Liver (tissue), 9 donors: Measurements from ENCODE around the gene NR4A3. TPM values are rescaled to one million over a fixed set of nuclear protein-coding genes. Genes with fewer than 3 reads are reported as not detected.

Source experiments
- DNase-seq: peaks from one replicate; pipeline ENCODE4 v3.0.0-alpha.2; 2017; ENCODE audit warnings: low spot score
- H3K27ac ChIP-seq, 2 donors: one replicate each; pipeline ENCODE4 v1.7.0; 2013; ENCODE audit warnings: inconsistent platforms in 2 of 2, low read length in 2 of 2, control low read depth in 1 of 2, low read depth in 1 of 2, mild to moderate bottlenecking in 1 of 2
- H3K27me3 ChIP-seq, 4 donors: one replicate each; pipeline versions ENCODE4 v1.6.1 to v1.7.0; 2013; ENCODE audit warnings: low read length in 3 of 4, inconsistent platforms in 1 of 4, mild to moderate bottlenecking in 1 of 4, moderate library complexity in 1 of 4; ENCODE audit not compliant: control insufficient read depth in 4 of 4, insufficient read depth in 4 of 4
- H3K36me3 ChIP-seq, 4 donors: one replicate each; pipeline versions ENCODE4 v1.6.1 to v1.7.0; 2013; ENCODE audit warnings: low read length in 3 of 4, mild to moderate bottlenecking in 3 of 4, low read depth in 1 of 4, moderate library complexity in 1 of 4; ENCODE audit not compliant: control insufficient read depth in 4 of 4, insufficient read depth in 3 of 4
- H3K4me1 ChIP-seq, 4 donors: one replicate each; pipeline versions ENCODE4 v1.6.1 to v1.7.0; 2013; ENCODE audit warnings: low read length in 3 of 4, mild to moderate bottlenecking in 3 of 4, moderate library complexity in 1 of 4; ENCODE audit not compliant: control insufficient read depth in 4 of 4, insufficient read depth in 4 of 4
- H3K4me3 ChIP-seq, 3 donors: one replicate each; pipeline versions ENCODE4 v1.6.1 to v1.7.0; 2013; ENCODE audit warnings: low read length in 3 of 3, control low read depth in 1 of 3, low read depth in 1 of 3, mild to moderate bottlenecking in 1 of 3
- H3K9ac ChIP-seq, 2 donors: one replicate each; pipeline ENCODE4 v1.7.0; 2013; ENCODE audit warnings: low read length in 2 of 2, mild to moderate bottlenecking in 2 of 2, moderate library complexity in 2 of 2, control low read depth in 1 of 2, low read depth in 1 of 2
- H3K9me3 ChIP-seq, 4 donors: one replicate each; pipeline versions ENCODE4 v1.6.1 to v1.7.0; 2013; ENCODE audit warnings: low read length in 3 of 4; ENCODE audit not compliant: control insufficient read depth in 4 of 4
- EGR1 ChIP-seq, 2 donors: IDR thresholded peaks; 2 replicates each; pipeline ENCODE4 v1.6.1; 2016 to 2018; ENCODE audit warnings: antibody characterized with exemption in 2 of 2, low read depth in 2 of 2
- FOXA1 ChIP-seq: IDR thresholded peaks from 2 replicates; pipeline ENCODE4 v1.6.1; 2016; ENCODE audit warnings: antibody characterized with exemption
- FOXA2 ChIP-seq: IDR thresholded peaks from 2 replicates; pipeline ENCODE4 v1.6.1; 2016; ENCODE audit warnings: antibody characterized with exemption
- GABPA ChIP-seq, 2 donors: IDR thresholded peaks in 1 of 2; conservative IDR thresholded peaks in 1 of 2; 2 replicates each; pipeline ENCODE4 v1.6.1; 2016; ENCODE audit warnings: antibody characterized with exemption in 2 of 2, mild to moderate bottlenecking in 1 of 2, moderate library complexity in 1 of 2
- HNF4A ChIP-seq, 2 donors: conservative IDR thresholded peaks; 2 replicates each; pipeline ENCODE4 v1.6.1; 2016; ENCODE audit warnings: antibody characterized with exemption in 2 of 2, mild to moderate bottlenecking in 2 of 2
- JUND ChIP-seq, 2 donors: IDR thresholded peaks; 2 replicates each; pipeline ENCODE4 v1.6.1; 2016; ENCODE audit warnings: antibody characterized with exemption in 2 of 2
- NR2F2 ChIP-seq: IDR thresholded peaks from 2 replicates; pipeline ENCODE4 v1.6.1; 2016; ENCODE audit warnings: antibody characterized with exemption
- RAD21 ChIP-seq, 2 donors: IDR thresholded peaks; 2 replicates each; pipeline ENCODE4 v1.6.1; 2016; ENCODE audit warnings: antibody characterized with exemption in 2 of 2, mild to moderate bottlenecking in 2 of 2
- RXRA ChIP-seq, 2 donors: IDR thresholded peaks; 2 replicates each; pipeline ENCODE4 v1.6.1; 2017 to 2018; ENCODE audit warnings: antibody characterized with exemption in 2 of 2, mild to moderate bottlenecking in 1 of 2
- SP1 ChIP-seq: IDR thresholded peaks from 2 replicates; pipeline ENCODE4 v1.6.1; 2018; ENCODE audit warnings: antibody characterized with exemption, mild to moderate bottlenecking
- TAF1 ChIP-seq: conservative IDR thresholded peaks from 2 replicates; pipeline ENCODE4 v1.6.1; 2016; ENCODE audit warnings: antibody characterized with exemption, mild to moderate bottlenecking
- YY1 ChIP-seq: IDR thresholded peaks from 2 replicates; pipeline ENCODE4 v1.6.1; 2016; ENCODE audit warnings: antibody characterized with exemption, mild to moderate bottlenecking
- WGBS: extraction: QIAGEN DNeasy Blood & Tissue Kit; methylation state at CpG from one replicate; pipeline ENCODE4 v1.1.7; 2013; 5-methylcytosine and 5-hydroxymethylcytosine counted together
- polyA plus RNA-seq, 2 donors: library from polyadenylated mRNA; stranded (reverse) in 1 of 2; unstranded in 1 of 2; fragments of 200-250 nt in 1 of 2; fragments of >200 nt in 1 of 2; fragmentation: Nextera tagmentation in 1 of 2; extraction: Ambion mirVana in 1 of 2; gene quantifications; one replicate each; pipeline versions ENCODE4 v1.2.1 to v1.2.3, GENCODE V29; 2013 to 2015
- total RNA-seq, 2 donors: library from RNA; depleted of rRNA; stranded (reverse); fragments of >200 nt; gene quantifications; one replicate each; pipeline ENCODE4 v1.2.3, GENCODE V29; 2014
- TF ChIP-seq, protein P1 (sequence below): IDR thresholded peaks from 2 replicates; pipeline ENCODE4 v1.6.1; 2016; ENCODE audit warnings: antibody characterized with exemption
- TF ChIP-seq, protein P2 (sequence below): fragments of 150-350 bp; IDR thresholded peaks from 2 replicates; pipeline ENCODE4 v1.5.1; 2017; ENCODE audit warnings: improper control_type of control experiment, low read depth, low read length; ENCODE audit not compliant: missing input control
- TF ChIP-seq, protein P3 (sequence below): IDR thresholded peaks from 2 replicates; pipeline ENCODE4 v1.6.1; 2016; ENCODE audit warnings: antibody characterized with exemption
- TF ChIP-seq, protein P4 (sequence below): IDR thresholded peaks from 2 replicates; pipeline ENCODE4 v1.6.1; 2016; ENCODE audit warnings: antibody characterized with exemption, mild to moderate bottlenecking
- donor health status: healthy.
- donor health status: healthy.
- donor health status: healthy.
- donor health status: healthy.
- donor health status: healthy.

The NR4A3 gene
- total and polyA plus RNA-seq, 4 donors = 0.02 to 0.14 (median 0.09) TPM

DNA sequence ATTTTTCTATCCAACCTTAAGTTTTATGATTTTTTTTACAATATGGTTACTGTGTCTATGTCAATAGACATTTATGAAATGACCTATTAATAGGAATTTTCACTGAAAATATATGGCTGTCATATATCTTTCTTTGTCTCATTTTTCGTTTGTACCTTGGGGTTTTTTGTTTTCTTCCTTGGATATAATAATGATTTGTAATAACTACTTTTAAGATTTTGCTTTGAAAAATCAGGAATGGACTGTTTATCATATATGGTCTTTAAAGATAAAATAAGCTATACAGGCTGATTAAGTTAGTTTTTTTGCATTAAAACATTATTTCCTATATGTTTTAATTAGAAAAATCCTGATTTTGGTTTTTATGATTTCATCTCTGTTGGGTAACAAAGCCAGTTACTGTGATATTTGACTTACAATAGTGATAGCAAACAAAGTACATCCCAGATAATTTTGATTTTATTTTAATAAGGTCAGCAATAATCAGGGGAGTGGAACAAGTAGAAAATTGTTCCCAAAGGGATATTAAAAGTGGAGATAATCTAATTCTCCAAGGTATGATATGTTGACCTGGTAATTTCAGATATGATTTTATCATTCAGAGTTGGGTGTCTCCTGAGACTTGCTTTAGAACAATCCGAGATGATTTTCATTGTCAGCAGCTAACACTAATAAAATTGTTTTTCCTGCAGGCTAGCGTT, 10.3 kb downstream of the NR4A3 start:
- WGBS = 84% methylated on average over 3 of the region's 3 CpGs
- DNase-seq = no peak
- TF ChIP-seq, protein P1, sequence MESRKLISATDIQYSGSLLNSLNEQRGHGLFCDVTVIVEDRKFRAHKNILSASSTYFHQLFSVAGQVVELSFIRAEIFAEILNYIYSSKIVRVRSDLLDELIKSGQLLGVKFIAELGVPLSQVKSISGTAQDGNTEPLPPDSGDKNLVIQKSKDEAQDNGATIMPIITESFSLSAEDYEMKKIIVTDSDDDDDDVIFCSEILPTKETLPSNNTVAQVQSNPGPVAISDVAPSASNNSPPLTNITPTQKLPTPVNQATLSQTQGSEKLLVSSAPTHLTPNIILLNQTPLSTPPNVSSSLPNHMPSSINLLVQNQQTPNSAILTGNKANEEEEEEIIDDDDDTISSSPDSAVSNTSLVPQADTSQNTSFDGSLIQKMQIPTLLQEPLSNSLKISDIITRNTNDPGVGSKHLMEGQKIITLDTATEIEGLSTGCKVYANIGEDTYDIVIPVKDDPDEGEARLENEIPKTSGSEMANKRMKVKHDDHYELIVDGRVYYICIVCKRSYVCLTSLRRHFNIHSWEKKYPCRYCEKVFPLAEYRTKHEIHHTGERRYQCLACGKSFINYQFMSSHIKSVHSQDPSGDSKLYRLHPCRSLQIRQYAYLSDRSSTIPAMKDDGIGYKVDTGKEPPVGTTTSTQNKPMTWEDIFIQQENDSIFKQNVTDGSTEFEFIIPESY = no peak
- TF ChIP-seq, protein P2, sequence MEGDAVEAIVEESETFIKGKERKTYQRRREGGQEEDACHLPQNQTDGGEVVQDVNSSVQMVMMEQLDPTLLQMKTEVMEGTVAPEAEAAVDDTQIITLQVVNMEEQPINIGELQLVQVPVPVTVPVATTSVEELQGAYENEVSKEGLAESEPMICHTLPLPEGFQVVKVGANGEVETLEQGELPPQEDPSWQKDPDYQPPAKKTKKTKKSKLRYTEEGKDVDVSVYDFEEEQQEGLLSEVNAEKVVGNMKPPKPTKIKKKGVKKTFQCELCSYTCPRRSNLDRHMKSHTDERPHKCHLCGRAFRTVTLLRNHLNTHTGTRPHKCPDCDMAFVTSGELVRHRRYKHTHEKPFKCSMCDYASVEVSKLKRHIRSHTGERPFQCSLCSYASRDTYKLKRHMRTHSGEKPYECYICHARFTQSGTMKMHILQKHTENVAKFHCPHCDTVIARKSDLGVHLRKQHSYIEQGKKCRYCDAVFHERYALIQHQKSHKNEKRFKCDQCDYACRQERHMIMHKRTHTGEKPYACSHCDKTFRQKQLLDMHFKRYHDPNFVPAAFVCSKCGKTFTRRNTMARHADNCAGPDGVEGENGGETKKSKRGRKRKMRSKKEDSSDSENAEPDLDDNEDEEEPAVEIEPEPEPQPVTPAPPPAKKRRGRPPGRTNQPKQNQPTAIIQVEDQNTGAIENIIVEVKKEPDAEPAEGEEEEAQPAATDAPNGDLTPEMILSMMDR = no peak
- no peak for TF ChIP-seq FOXA1
- no peak for TF ChIP-seq JUND (IDR thresholded peaks at IDR 0.05)
- TF ChIP-seq TAF1 = no peak
- no peak for TF ChIP-seq EGR1 (IDR thresholded peaks at IDR 0.05; ENCODE audit: low read depth in 2 of 2)
- no peak for TF ChIP-seq NR2F2
- TF ChIP-seq, protein P3, sequence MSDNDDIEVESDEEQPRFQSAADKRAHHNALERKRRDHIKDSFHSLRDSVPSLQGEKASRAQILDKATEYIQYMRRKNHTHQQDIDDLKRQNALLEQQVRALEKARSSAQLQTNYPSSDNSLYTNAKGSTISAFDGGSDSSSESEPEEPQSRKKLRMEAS = no peak
- TF ChIP-seq HNF4A (conservative IDR thresholded peaks at IDR 0.05) = no peak
- no peak for TF ChIP-seq RXRA (IDR thresholded peaks at IDR 0.05)
- TF ChIP-seq FOXA2 = no peak
- no peak for TF ChIP-seq RAD21 (IDR thresholded peaks at IDR 0.05)
- no peak for TF ChIP-seq SP1
- TF ChIP-seq, protein P4, sequence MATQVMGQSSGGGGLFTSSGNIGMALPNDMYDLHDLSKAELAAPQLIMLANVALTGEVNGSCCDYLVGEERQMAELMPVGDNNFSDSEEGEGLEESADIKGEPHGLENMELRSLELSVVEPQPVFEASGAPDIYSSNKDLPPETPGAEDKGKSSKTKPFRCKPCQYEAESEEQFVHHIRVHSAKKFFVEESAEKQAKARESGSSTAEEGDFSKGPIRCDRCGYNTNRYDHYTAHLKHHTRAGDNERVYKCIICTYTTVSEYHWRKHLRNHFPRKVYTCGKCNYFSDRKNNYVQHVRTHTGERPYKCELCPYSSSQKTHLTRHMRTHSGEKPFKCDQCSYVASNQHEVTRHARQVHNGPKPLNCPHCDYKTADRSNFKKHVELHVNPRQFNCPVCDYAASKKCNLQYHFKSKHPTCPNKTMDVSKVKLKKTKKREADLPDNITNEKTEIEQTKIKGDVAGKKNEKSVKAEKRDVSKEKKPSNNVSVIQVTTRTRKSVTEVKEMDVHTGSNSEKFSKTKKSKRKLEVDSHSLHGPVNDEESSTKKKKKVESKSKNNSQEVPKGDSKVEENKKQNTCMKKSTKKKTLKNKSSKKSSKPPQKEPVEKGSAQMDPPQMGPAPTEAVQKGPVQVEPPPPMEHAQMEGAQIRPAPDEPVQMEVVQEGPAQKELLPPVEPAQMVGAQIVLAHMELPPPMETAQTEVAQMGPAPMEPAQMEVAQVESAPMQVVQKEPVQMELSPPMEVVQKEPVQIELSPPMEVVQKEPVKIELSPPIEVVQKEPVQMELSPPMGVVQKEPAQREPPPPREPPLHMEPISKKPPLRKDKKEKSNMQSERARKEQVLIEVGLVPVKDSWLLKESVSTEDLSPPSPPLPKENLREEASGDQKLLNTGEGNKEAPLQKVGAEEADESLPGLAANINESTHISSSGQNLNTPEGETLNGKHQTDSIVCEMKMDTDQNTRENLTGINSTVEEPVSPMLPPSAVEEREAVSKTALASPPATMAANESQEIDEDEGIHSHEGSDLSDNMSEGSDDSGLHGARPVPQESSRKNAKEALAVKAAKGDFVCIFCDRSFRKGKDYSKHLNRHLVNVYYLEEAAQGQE = no peak
- TF ChIP-seq YY1 = no peak
- no peak for TF ChIP-seq GABPA (IDR thresholded peaks at IDR 0.05 in 1 of 2, conservative IDR thresholded peaks at IDR 0.05 in 1 of 2)
- no peaks in the 10 kb centered on the region for H3K9me3 ChIP-seq
- no peak overlapping the region for H3K9ac ChIP-seq
- H3K27me3 ChIP-seq = peaks cover 2 to 17% (median 12%) of the 10 kb centered on the region in 4 donors
- no peak overlapping the region for H3K27ac ChIP-seq
- H3K36me3 ChIP-seq = peaks cover 0 to 2% (median 0%) of the 10 kb centered on the region in 4 donors
- H3K4me3 ChIP-seq = no peak overlapping the region
- peaks cover 2 to 11% (median 5%) of the 10 kb centered on the region in 4 donors for H3K4me1 ChIP-seq

DNA sequence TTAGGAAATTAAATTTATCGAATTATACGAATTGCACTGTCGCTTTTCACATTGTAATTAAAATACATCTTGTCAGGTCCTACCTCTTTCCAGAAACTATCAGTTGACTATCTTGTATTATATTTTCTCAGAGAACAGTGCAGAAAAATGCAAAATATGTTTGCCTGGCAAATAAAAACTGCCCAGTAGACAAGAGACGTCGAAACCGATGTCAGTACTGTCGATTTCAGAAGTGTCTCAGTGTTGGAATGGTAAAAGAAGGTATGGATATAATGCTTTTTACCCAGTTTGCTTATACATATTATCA, 10.8 kb downstream of the NR4A3 start:
- Histone ChIP-seq H3K27ac (no peak overlapping the region), H3K4me1 (peaks cover 2 to 11% (median 5%) of the 10 kb centered on the region in 4 donors), H3K27me3 (peaks cover 2 to 15% (median 11%) of the 10 kb centered on the region in 4 donors), H3K9ac (no peak overlapping the region), H3K4me3 (no peak overlapping the region), H3K9me3 (no peaks in the 10 kb centered on the region), H3K36me3 (peaks cover 0 to 2% (median 0%) of the 10 kb centered on the region in 4 donors)
- DNase-seq = no peak
- TF ChIP-seq GABPA (IDR thresholded peaks at IDR 0.05 in 1 of 2, conservative IDR thresholded peaks at IDR 0.05 in 1 of 2) = no peak
- TF ChIP-seq, protein P3 = no peak
- TF ChIP-seq, protein P1 = no peak
- TF ChIP-seq SP1 = no peak
- TF ChIP-seq NR2F2 = no peak
- 94% methylated on average over 7 of the region's 7 CpGs for WGBS
